AG09309 (cell line): Measurements from ENCODE around the gene SIDT2.
"Not testable (repeated sequence)": the region's sequence is repeated elsewhere in the genome, so short reads cannot be mapped to it uniquely, and the experiment has no call there.

Experiments used
- DNase-seq: peaks from one replicate; pipeline ENCODE4 v3.0.0-alpha.2; 2010; ENCODE audit warnings: low read depth
- H3K4me3 ChIP-seq: 2 replicates; pipeline ENCODE4 v1.5.1; 2011; ENCODE audit warnings: mild to moderate bottlenecking, low read depth, low read length, moderate library complexity; ENCODE audit not compliant: control insufficient read depth
- CTCF ChIP-seq: IDR thresholded peaks from 2 replicates; pipeline ENCODE4 v1.5.1; 2011; ENCODE audit warnings: mild to moderate bottlenecking, low read depth, low read length, inconsistent platforms; ENCODE audit not compliant: insufficient read depth, control insufficient read depth; ENCODE audit errors: missing control alignments

Gene SIDT2

GRCh38 chr11:117178210-117179034 is at the start of gene SIDT2:
Gene SIDT2, plus strand, starts transcription at chr11:117178743. Its CDS starts 521 bp downstream, at chr11:117179264.
- no peak for TF ChIP-seq CTCF
- peak; percentile 52 for DNase-seq

GRCh38 chr11:117130396-117130795 is 48.1 kb upstream of the SIDT2 start:
- H3K4me3 ChIP-seq, DNase-seq: not testable (repeated sequence)

More at GRCh38 chr11:117178210-117179034, at the start of gene SIDT2:
- H3K4me3 ChIP-seq, result peak within 1 kb of the TSS; percentile 62

DNA sequence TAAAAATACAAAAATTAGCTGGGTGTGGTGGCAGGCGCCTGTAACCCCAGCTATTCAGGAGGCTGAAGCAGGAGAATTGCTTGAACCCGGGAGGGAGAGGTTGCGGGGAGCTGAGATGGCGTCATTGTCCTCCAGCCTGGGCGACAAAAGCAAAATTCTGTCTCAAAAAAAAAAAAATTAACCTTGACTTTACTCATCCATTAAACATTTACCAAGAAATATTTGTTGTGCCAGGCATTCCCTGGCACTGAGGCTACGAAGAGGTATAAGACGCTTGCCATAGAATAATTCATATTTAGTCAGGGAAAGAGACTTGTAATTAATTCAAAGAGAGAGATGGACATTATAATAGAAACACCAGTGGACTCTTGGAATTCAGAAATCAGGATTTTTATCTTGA is 47.7 kb upstream of the SIDT2 start:
- DNase-seq, result no peak
- no peak for TF ChIP-seq CTCF
- H3K4me3 ChIP-seq, result no peak overlapping the region

- H3K4me3 ChIP-seq, result no peak overlapping the region
- no peak for TF ChIP-seq CTCF
- DNase-seq, result no peak
Observed at GRCh38 chr11:117134431-117134830, 44.1 kb upstream of the SIDT2 start.

GRCh38 chr11:117134979-117135378 is 43.6 kb upstream of the SIDT2 start:
- DNase-seq, H3K4me3 ChIP-seq: not testable (repeated sequence)

- not testable (repeated sequence) for H3K4me3 ChIP-seq, DNase-seq
Observed at GRCh38 chr11:117137223-117138086, 41.1 kb upstream of the SIDT2 start.

DNA sequence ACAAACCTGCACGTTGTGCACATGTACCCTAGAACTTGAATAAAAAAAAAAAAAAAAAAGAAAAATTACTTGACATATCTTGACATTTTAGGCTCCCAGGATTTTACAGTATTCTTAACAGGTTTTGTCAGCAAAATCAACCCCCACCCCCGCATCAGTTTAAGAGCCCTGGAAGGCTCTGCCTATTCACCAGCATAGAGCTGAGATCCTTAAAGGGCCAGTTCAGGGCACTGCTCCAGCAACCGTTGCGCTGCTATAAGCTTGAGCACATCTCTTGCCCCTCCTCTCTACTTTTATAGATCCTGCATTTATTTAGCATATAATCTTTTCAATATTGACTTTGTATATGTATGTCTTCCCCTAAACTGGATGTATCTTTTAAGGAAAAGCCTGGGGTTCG is 35.2 kb upstream of the SIDT2 start:
- no peak for TF ChIP-seq CTCF
- peak overlapping the region; percentile 98 for H3K4me3 ChIP-seq
- no peak for DNase-seq

DNA sequence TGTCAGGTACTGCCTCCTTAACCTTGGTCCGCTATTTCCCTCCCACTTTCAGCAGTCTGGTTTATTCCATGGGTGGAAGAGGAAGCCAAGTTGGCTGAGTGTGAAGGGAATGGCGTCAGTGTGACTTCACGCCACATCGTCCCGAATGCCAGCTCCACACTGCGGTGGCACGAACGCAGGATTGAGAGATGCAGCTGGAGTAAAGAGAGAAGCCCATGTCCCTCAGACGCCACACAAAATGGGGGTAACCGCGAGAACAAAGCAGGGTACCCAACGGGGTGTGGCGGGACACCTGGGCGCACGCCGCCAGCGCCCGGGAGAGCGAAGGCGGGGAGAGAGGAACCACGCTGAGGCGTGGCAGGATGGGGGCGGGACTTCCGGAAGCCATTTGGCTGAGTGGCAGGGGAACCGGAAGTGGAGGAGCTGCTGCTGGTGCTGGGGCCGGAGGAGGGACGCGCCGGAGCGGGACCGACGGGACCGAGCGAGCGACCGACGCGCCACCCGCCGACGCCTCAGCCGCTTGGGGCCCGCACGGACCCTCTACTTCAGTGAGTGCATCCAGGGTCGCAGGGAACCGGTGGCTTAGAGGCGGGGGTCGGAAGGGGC is 34.6 kb upstream of the SIDT2 start, which contains the start of gene PAFAH1B2:
PAFAH1B2 (plus strand) TSS at position 417 of the 606 bp plus-strand sequence. CDS start 8,161 bp downstream, outside the sequence.
- TF ChIP-seq CTCF, result no peak
- DNase-seq, result peak; percentile 57
- H3K4me3 ChIP-seq, result peak within 1 kb of the TSS; percentile 98
